Liver (tissue), 9 donors: ENCODE measurements around the gene CNTLN. TPM values are rescaled to one million over a fixed set of nuclear protein-coding genes. Genes with fewer than 3 reads are reported as not detected.

ENCODE experiments used
- DNase-seq: peaks from one replicate; pipeline ENCODE4 v3.0.0-alpha.2; 2017; ENCODE audit warnings: low spot score
- H3K27ac ChIP-seq, 2 donors: one replicate each; pipeline ENCODE4 v1.7.0; 2013; ENCODE audit warnings: inconsistent platforms in 2 of 2, low read length in 2 of 2, control low read depth in 1 of 2, low read depth in 1 of 2, mild to moderate bottlenecking in 1 of 2
- H3K27me3 ChIP-seq, 4 donors: one replicate each; pipeline versions ENCODE4 v1.6.1 to v1.7.0; 2013; ENCODE audit warnings: low read length in 3 of 4, inconsistent platforms in 1 of 4, mild to moderate bottlenecking in 1 of 4, moderate library complexity in 1 of 4; ENCODE audit not compliant: control insufficient read depth in 4 of 4, insufficient read depth in 4 of 4
- H3K36me3 ChIP-seq, 4 donors: one replicate each; pipeline versions ENCODE4 v1.6.1 to v1.7.0; 2013; ENCODE audit warnings: low read length in 3 of 4, mild to moderate bottlenecking in 3 of 4, low read depth in 1 of 4, moderate library complexity in 1 of 4; ENCODE audit not compliant: control insufficient read depth in 4 of 4, insufficient read depth in 3 of 4
- H3K4me1 ChIP-seq, 4 donors: one replicate each; pipeline versions ENCODE4 v1.6.1 to v1.7.0; 2013; ENCODE audit warnings: low read length in 3 of 4, mild to moderate bottlenecking in 3 of 4, moderate library complexity in 1 of 4; ENCODE audit not compliant: control insufficient read depth in 4 of 4, insufficient read depth in 4 of 4
- H3K4me3 ChIP-seq, 3 donors: one replicate each; pipeline versions ENCODE4 v1.6.1 to v1.7.0; 2013; ENCODE audit warnings: low read length in 3 of 3, control low read depth in 1 of 3, low read depth in 1 of 3, mild to moderate bottlenecking in 1 of 3
- H3K9ac ChIP-seq, 2 donors: one replicate each; pipeline ENCODE4 v1.7.0; 2013; ENCODE audit warnings: low read length in 2 of 2, mild to moderate bottlenecking in 2 of 2, moderate library complexity in 2 of 2, control low read depth in 1 of 2, low read depth in 1 of 2
- H3K9me3 ChIP-seq, 4 donors: one replicate each; pipeline versions ENCODE4 v1.6.1 to v1.7.0; 2013; ENCODE audit warnings: low read length in 3 of 4; ENCODE audit not compliant: control insufficient read depth in 4 of 4
- CTCF ChIP-seq: fragments of 150-350 bp; IDR thresholded peaks from 2 replicates; pipeline ENCODE4 v1.5.1; 2017; ENCODE audit warnings: improper control_type of control experiment, low read depth, low read length; ENCODE audit not compliant: missing input control
- EGR1 ChIP-seq, 2 donors: IDR thresholded peaks; 2 replicates each; pipeline ENCODE4 v1.6.1; 2016 to 2018; ENCODE audit warnings: antibody characterized with exemption in 2 of 2, low read depth in 2 of 2
- FOXA2 ChIP-seq: IDR thresholded peaks from 2 replicates; pipeline ENCODE4 v1.6.1; 2016; ENCODE audit warnings: antibody characterized with exemption
- GABPA ChIP-seq, 2 donors: IDR thresholded peaks in 1 of 2; conservative IDR thresholded peaks in 1 of 2; 2 replicates each; pipeline ENCODE4 v1.6.1; 2016; ENCODE audit warnings: antibody characterized with exemption in 2 of 2, mild to moderate bottlenecking in 1 of 2, moderate library complexity in 1 of 2
- HNF4A ChIP-seq, 2 donors: conservative IDR thresholded peaks; 2 replicates each; pipeline ENCODE4 v1.6.1; 2016; ENCODE audit warnings: antibody characterized with exemption in 2 of 2, mild to moderate bottlenecking in 2 of 2
- JUND ChIP-seq, 2 donors: IDR thresholded peaks; 2 replicates each; pipeline ENCODE4 v1.6.1; 2016; ENCODE audit warnings: antibody characterized with exemption in 2 of 2
- NR2F2 ChIP-seq: IDR thresholded peaks from 2 replicates; pipeline ENCODE4 v1.6.1; 2016; ENCODE audit warnings: antibody characterized with exemption
- RAD21 ChIP-seq, 2 donors: IDR thresholded peaks; 2 replicates each; pipeline ENCODE4 v1.6.1; 2016; ENCODE audit warnings: antibody characterized with exemption in 2 of 2, mild to moderate bottlenecking in 2 of 2
- REST ChIP-seq: IDR thresholded peaks from 2 replicates; pipeline ENCODE4 v1.6.1; 2016; ENCODE audit warnings: antibody characterized with exemption, mild to moderate bottlenecking
- RXRA ChIP-seq, 2 donors: IDR thresholded peaks; 2 replicates each; pipeline ENCODE4 v1.6.1; 2017 to 2018; ENCODE audit warnings: antibody characterized with exemption in 2 of 2, mild to moderate bottlenecking in 1 of 2
- SP1 ChIP-seq: IDR thresholded peaks from 2 replicates; pipeline ENCODE4 v1.6.1; 2018; ENCODE audit warnings: antibody characterized with exemption, mild to moderate bottlenecking
- TAF1 ChIP-seq: conservative IDR thresholded peaks from 2 replicates; pipeline ENCODE4 v1.6.1; 2016; ENCODE audit warnings: antibody characterized with exemption, mild to moderate bottlenecking
- YY1 ChIP-seq: IDR thresholded peaks from 2 replicates; pipeline ENCODE4 v1.6.1; 2016; ENCODE audit warnings: antibody characterized with exemption, mild to moderate bottlenecking
- ZBTB33 ChIP-seq: IDR thresholded peaks from 2 replicates; pipeline ENCODE4 v1.6.1; 2016; ENCODE audit warnings: antibody characterized with exemption
- WGBS: extraction: QIAGEN DNeasy Blood & Tissue Kit; methylation state at CpG from one replicate; pipeline ENCODE4 v1.1.7; 2013; 5-methylcytosine and 5-hydroxymethylcytosine counted together
- polyA plus RNA-seq, 2 donors: library from polyadenylated mRNA; stranded (reverse) in 1 of 2; unstranded in 1 of 2; fragments of 200-250 nt in 1 of 2; fragments of >200 nt in 1 of 2; fragmentation: Nextera tagmentation in 1 of 2; extraction: Ambion mirVana in 1 of 2; gene quantifications; one replicate each; pipeline versions ENCODE4 v1.2.1 to v1.2.3, GENCODE V29; 2013 to 2015
- total RNA-seq, 2 donors: library from RNA; depleted of rRNA; stranded (reverse); fragments of >200 nt; gene quantifications; one replicate each; pipeline ENCODE4 v1.2.3, GENCODE V29; 2014
- TF ChIP-seq, protein P1 (sequence below): IDR thresholded peaks from 2 replicates; pipeline ENCODE4 v1.6.1; 2016; ENCODE audit warnings: antibody characterized with exemption
- donor health status: healthy.
- donor health status: healthy.
- donor health status: healthy.
- donor health status: healthy.
- donor health status: healthy.

The CNTLN gene
- total and polyA plus RNA-seq, 4 donors, result 2.8 to 31.4 (median 11.0) TPM

- TF ChIP-seq TAF1, result no peak
- TF ChIP-seq REST, result no peak
- no peak for TF ChIP-seq RAD21 (IDR thresholded peaks at IDR 0.05)
- no peak for TF ChIP-seq ZBTB33
- TF ChIP-seq FOXA2, result no peak
- TF ChIP-seq JUND (IDR thresholded peaks at IDR 0.05), result no peak
- TF ChIP-seq, protein P1, sequence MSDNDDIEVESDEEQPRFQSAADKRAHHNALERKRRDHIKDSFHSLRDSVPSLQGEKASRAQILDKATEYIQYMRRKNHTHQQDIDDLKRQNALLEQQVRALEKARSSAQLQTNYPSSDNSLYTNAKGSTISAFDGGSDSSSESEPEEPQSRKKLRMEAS, result no peak
- TF ChIP-seq NR2F2, result no peak
- no peak for TF ChIP-seq EGR1 (IDR thresholded peaks at IDR 0.05; ENCODE audit: low read depth in 2 of 2)
- no peak for TF ChIP-seq RXRA (IDR thresholded peaks at IDR 0.05)
- TF ChIP-seq SP1, result no peak
- TF ChIP-seq CTCF, result no peak
- TF ChIP-seq HNF4A (conservative IDR thresholded peaks at IDR 0.05), result no peak
- Histone ChIP-seq H3K27me3 (no peaks in the 10 kb centered on the region), H3K4me3 (no peak overlapping the region), H3K9me3 (no peaks in the 10 kb centered on the region), H3K36me3 (no peaks in the 10 kb centered on the region), H3K4me1 (no peaks in the 10 kb centered on the region), H3K27ac (no peak overlapping the region), H3K9ac (no peak overlapping the region)
- no peak for DNase-seq
- 94% methylated on average over 5 of the region's 5 CpGs for WGBS
These were observed 46.3 kb upstream of the CNTLN start for GRCh38 chr9:17088566-17088965.

GRCh38 chr9:17090041-17090440 lies 44.8 kb upstream of the CNTLN start:
- H3K36me3 ChIP-seq, result no peaks in the 10 kb centered on the region
- H3K4me3 ChIP-seq, result no peak overlapping the region
- H3K4me1 ChIP-seq, result no peaks in the 10 kb centered on the region
- WGBS, result 97% methylated on average over 1 of the region's 1 CpG
- no peak overlapping the region for H3K9ac ChIP-seq
- DNase-seq, result no peak
- H3K9me3 ChIP-seq, result no peaks in the 10 kb centered on the region
- H3K27ac ChIP-seq, result no peak overlapping the region
- no peaks in the 10 kb centered on the region for H3K27me3 ChIP-seq
- no peak for TF ChIP-seq YY1
- TF ChIP-seq TAF1, result no peak
- TF ChIP-seq REST, result no peak
- TF ChIP-seq GABPA (IDR thresholded peaks at IDR 0.05 in 1 of 2, conservative IDR thresholded peaks at IDR 0.05 in 1 of 2), result no peak
